ENCODE results near the gene PHLPP1. TPM values are rescaled to one million over a fixed set of nuclear protein-coding genes. Genes with fewer than 3 reads are reported as not detected.

Gene PHLPP1
- total and polyA plus RNA-seq, 9 of the 15 experiments (the other 6 are each of a cell fraction or from before 2014, with no cell fraction given) = 0.56 to 9.0 (median 4.5) TPM

DNA sequence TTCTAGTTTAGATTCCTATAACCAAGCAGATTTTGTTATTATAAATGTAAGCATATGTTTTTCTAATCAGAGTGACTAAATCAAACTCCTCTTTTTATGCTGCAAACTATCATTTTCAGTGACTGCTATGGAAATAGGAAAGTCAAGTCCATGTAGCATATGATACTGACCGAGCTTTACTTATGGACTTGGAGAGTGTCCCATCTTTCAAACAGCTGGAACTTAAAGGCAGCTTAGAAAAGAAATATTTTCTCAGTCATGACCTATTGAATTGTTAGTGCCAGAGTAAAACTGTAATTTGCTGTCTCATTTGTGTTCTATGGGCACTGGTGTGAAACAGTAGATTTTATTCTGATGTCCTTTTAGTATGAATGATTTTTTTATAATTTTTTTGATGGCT is 76.7 kb downstream of the PHLPP1 start (continued):
- TF ChIP-seq ZNF518B (CRISPR knock-in tag; IDR thresholded peaks at IDR 0.05) = no peak
- TF ChIP-seq GTF3C2 (IDR thresholded peaks at IDR 0.05; ENCODE audit: borderline replicate concordance, extremely low read depth, insufficient read length) = no peak
- TF ChIP-seq GATAD2B (IDR thresholded peaks at IDR 0.05; ENCODE audit: borderline replicate concordance) = no peak
- TF ChIP-seq, protein P1, sequence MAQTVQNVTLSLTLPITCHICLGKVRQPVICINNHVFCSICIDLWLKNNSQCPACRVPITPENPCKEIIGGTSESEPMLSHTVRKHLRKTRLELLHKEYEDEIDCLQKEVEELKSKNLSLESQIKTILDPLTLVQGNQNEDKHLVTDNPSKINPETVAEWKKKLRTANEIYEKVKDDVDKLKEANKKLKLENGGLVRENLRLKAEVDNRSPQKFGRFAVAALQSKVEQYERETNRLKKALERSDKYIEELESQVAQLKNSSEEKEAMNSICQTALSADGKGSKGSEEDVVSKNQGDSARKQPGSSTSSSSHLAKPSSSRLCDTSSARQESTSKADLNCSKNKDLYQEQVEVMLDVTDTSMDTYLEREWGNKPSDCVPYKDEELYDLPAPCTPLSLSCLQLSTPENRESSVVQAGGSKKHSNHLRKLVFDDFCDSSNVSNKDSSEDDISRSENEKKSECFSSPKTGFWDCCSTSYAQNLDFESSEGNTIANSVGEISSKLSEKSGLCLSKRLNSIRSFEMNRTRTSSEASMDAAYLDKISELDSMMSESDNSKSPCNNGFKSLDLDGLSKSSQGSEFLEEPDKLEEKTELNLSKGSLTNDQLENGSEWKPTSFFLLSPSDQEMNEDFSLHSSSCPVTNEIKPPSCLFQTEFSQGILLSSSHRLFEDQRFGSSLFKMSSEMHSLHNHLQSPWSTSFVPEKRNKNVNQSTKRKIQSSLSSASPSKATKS (CRISPR knock-in tag; IDR thresholded peaks at IDR 0.05) = no peak
- TF ChIP-seq, protein P2, sequence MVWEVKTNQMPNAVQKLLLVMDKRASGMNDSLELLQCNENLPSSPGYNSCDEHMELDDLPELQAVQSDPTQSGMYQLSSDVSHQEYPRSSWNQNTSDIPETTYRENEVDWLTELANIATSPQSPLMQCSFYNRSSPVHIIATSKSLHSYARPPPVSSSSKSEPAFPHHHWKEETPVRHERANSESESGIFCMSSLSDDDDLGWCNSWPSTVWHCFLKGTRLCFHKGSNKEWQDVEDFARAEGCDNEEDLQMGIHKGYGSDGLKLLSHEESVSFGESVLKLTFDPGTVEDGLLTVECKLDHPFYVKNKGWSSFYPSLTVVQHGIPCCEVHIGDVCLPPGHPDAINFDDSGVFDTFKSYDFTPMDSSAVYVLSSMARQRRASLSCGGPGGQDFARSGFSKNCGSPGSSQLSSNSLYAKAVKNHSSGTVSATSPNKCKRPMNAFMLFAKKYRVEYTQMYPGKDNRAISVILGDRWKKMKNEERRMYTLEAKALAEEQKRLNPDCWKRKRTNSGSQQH (CRISPR knock-in tag; IDR thresholded peaks at IDR 0.05) = no peak
- no peak for TF ChIP-seq PTRF (tag; IDR thresholded peaks at IDR 0.05)
- TF ChIP-seq, protein P3, sequence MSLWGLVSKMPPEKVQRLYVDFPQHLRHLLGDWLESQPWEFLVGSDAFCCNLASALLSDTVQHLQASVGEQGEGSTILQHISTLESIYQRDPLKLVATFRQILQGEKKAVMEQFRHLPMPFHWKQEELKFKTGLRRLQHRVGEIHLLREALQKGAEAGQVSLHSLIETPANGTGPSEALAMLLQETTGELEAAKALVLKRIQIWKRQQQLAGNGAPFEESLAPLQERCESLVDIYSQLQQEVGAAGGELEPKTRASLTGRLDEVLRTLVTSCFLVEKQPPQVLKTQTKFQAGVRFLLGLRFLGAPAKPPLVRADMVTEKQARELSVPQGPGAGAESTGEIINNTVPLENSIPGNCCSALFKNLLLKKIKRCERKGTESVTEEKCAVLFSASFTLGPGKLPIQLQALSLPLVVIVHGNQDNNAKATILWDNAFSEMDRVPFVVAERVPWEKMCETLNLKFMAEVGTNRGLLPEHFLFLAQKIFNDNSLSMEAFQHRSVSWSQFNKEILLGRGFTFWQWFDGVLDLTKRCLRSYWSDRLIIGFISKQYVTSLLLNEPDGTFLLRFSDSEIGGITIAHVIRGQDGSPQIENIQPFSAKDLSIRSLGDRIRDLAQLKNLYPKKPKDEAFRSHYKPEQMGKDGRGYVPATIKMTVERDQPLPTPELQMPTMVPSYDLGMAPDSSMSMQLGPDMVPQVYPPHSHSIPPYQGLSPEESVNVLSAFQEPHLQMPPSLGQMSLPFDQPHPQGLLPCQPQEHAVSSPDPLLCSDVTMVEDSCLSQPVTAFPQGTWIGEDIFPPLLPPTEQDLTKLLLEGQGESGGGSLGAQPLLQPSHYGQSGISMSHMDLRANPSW (CRISPR knock-in tag; IDR thresholded peaks at IDR 0.05) = no peak
- TF ChIP-seq TFE3 (CRISPR knock-in tag; IDR thresholded peaks at IDR 0.05) = no peak
- TF ChIP-seq ZNF830 (CRISPR knock-in tag; IDR thresholded peaks at IDR 0.05) = no peak
- TF ChIP-seq PRPF4 (IDR thresholded peaks at IDR 0.05; ENCODE audit: insufficient read depth, low read depth, low read length, poor library complexity, severe bottlenecking) = no peak
